ENCODE results near the gene DLEC1.
"Not testable (repeated sequence)": the region's sequence is repeated elsewhere in the genome, so short reads cannot be mapped to it uniquely, and the experiment has no call there.

The DLEC1 gene

DNA sequence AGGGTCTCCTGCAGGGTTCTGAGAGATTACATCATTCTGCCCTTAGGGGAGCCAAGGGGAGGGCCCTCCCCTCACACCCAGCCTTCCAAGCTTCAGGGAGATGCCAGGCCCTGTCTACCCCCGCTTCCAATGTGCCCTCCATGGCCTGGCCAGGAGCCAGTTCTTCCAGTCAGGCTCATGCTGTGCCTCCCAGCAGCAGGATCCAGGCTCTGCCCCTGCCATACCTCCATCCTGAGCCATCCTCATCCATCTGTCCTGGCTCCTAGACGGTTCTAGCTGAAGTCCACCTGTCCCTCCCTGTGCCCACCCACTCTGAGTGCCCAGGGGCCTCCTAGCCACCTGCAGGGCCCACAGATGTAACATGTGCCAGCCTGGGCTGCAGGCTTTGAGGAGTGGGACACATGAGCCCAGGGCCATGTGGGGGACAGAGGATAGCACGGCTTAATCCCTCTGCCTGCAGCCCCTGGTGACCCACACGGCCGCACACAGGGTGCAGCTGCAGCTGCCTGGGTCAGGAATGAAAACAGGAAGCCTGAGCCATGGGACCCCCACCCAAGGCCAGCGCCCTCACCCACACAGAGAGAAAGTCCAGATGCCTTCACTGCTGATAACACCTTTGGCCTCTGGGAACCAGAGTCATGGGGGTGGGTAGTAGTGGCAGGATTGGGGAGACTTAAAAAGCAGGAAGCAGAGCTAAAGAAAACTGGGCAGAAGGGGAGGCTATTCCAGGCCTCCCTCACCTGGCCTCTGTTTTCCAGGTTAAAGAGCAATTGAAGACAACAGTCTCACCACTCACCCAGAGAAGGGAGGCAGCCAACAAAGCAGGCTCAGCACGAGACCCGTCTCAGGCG lies 21.3 kb upstream of the DLEC1 start:
- DNase-seq (ENCODE audit: low read depth in 1 of 2, low spot score in 1 of 2): no peak

DNA sequence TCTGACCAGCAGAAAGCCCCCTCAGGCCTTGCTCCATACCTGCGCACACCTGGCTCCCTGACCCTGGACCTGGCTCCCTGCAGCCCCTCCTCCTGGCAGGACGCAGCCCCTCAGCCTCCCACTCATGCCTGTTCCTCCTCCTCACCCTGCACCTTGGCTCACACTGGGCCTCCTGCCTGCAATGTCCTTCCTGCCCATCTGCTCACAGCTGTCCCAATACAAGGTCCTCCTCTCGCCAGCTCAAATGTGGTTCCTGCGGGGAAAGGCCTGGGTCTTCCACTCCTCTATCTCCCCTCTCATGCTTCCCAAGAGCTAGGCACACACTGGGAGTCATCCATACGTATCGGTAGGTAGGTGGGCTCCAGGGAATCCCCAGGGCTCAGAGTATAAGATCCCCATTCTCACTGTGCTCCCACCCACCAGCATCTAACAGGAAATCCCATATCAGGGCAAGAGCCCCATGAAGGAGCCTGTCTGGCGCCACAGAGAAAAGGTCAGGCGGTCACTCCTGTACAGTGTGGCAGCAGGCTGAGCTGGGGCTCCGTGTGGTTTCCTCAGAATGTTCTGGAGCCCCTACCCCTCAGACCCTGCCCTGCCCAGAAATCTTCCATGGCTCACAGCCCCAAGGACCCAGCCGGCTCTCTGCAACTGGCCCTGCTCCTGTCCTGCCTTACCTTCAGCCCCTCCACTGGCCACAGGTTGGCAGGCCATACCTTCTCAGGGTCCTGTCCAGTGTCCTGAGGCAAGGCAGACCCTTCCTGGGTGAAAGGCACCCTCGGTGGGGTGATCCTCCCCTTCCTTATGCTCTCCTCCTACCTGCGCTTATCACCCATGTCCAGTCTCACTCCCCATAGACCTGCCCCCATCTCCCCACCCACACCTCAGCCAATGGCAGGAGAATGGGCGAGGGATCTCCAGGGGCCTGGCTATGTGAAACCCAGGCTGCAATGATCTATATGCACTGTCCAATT lies 20.4 kb upstream of the DLEC1 start:
- DNase-seq (ENCODE audit: low read depth in 1 of 2, low spot score in 1 of 2): no peak

- DNase-seq (ENCODE audit: low read depth in 1 of 2, low spot score in 1 of 2): no peak
These were observed 19.2 kb upstream of the DLEC1 start for GRCh38 chr3:38019658-38020341.

DNA sequence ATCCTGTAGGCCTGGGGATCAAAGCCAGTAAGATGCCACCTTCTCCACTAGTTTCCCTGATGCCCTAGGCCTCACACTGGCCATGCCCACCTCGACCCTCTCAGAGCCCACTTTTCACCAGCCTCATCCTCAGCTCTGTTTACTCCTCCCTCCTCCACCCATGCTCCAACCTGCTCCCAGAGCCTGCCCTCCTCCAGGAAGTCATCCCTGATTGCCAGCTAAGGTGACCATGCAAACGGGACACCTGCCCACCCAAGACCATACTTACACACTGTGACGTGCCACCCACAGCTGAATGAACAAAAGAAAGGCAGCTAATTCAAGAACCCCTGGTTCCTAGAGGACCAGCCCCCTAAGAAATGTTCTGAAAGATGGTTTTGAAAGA lies 18.7 kb upstream of the DLEC1 start:
- no peak for DNase-seq (ENCODE audit: low read depth in 1 of 2, low spot score in 1 of 2)

- no peak for DNase-seq (ENCODE audit: low read depth in 1 of 2, low spot score in 1 of 2)
These were observed 17.8 kb upstream of the DLEC1 start for GRCh38 chr3:38021196-38021595.

GRCh38 chr3:38022301-38022700 lies 16.7 kb upstream of the DLEC1 start:
- DNase-seq (ENCODE audit: low read depth in 1 of 2, low spot score in 1 of 2): no peak

DNA sequence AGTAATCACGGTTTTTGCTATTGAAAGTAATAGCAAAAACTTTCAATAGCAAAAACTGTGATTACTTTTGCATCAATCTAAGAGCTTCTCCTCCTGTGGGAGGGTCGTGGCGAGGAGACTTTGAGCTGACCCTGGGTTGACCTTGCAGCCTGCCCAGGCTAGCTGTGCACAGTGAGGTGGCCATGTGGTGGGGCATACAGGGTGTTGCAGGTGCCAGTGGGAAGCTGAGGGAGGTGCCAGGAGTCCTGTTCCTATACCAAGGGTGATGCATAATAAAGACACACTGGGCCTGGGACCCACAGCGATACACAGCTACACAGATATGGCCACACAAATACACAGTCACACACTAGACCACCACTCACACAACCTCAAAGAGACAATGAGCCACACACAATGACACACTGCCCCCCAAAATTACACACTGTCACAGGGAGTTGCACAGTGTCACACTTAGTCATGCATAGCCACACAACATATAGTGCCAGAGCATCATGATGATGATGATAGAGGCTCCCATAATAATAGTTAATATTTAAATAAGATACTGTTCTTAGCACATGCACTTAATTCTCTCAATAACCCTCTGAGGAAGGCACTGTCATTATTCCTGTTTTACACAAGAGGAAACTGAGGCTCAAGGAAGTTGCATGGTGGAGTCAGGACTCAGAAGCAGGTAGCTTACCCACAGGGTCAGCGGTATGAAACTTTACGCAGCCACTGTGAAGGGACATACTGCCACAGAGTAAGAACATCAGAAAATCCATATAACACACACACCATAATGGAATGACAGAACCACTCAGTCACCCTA lies 15.9 kb upstream of the DLEC1 start:
- DNase-seq (ENCODE audit: low read depth in 1 of 2, low spot score in 1 of 2): no peak

- no peak for DNase-seq (ENCODE audit: low read depth in 1 of 2, low spot score in 1 of 2)
These were observed 12.2 kb upstream of the DLEC1 start for GRCh38 chr3:38026856-38027255.

DNA sequence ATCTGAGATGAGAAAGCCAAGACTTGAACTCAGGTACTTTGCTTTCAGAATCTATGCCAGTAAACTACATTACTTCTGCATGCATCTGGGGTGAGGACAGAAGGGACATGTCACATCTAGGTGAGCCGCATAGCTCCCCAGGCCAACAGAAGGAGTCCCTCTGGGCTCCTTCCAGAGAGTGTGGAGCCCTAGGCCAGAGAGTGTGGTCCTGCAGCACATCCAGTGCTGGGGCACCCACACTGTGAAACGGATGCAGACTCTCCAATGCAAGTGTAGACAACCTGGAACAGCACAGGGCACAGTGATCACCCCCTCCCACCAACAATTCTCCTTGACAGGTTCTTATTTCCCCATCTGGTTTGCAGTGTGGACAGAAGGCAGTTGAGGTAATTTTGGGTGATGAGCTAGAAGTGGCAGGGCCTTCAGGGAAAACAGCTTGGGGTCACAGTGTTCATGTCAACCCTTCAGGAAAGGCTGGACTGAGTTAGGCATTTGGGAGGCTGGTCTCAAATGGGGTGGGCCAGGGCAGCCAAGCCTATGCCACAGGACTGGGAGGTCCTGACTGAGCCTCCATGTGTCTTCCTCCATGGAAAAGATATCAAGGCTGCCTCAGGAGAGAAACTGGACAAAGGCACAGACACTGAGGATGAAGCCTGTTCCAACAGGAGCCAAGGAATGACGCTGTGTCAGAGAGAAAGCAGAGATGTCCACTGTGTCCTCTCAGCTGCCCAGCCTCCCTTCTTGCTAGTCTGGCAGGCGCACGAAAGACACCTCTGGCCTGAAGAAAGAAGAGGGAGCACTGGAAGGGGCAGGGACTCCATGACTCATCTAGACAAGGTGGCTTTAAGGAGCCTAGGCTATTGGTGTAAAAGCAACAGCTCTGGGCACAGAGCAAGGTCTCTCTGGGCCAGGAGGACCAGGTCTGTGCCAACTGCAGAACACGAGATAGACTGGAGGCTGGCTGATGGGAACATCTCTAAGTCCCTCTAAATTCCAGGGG lies 11.2 kb upstream of the DLEC1 start:
- DNase-seq (ENCODE audit: low read depth in 1 of 2, low spot score in 1 of 2): no peak

GRCh38 chr3:38028621-38029361 lies 10.2 kb upstream of the DLEC1 start:
- DNase-seq (ENCODE audit: low read depth in 1 of 2, low spot score in 1 of 2): no peak

DNA sequence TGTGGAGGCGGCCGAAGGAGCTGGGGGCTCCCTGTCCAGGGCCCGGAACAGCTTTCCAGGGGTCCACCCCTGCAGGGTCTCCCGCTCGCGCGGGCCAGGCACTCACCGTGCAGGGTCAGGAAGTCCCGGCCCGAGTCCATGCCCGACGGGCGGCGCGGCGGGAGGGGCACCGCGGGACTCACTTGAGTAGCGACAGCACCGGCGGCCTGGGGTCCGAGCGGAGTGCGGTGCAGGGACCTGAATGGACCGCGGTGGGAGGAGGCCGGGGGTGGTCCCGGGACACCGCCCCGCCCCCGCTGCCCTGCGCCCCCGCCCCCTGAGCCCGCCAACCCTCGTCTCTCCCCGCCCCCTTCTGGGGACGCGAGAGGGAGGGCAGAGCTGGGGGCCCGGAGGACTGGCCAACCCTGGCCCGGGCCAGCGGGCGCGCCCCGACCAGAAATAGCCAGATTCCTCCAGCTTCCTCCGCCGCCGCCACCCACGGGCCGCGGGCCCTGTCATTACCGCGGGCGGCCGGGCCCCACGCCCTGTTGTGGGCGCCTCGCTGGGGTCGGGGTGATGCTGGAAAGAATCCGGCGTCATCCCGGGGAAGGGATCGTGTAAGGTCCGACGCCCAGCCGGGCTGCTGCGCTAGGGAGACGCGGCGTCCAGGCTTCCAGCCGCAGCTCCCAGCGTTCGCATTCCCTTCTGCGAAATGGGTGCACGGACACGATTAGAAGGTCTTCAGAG lies 9.4 kb upstream of the DLEC1 start, which contains the start of gene PLCD1:
Gene PLCD1 (minus strand): TSS at position 243 of the 726 bp plus-strand sequence. CDS start 103 bp downstream, at position 140.
- DNase-seq (ENCODE audit: low read depth in 1 of 2, low spot score in 1 of 2): peak in 1 of 2 donors; percentile 38

- no peak for DNase-seq (ENCODE audit: low read depth in 1 of 2, low spot score in 1 of 2)
These were observed 8.6 kb upstream of the DLEC1 start for GRCh38 chr3:38030126-38031021.

GRCh38 chr3:38031022-38031994 lies 7.7 kb upstream of the DLEC1 start:
- peak; percentile 26 to 39 for DNase-seq (ENCODE audit: low read depth in 1 of 2, low spot score in 1 of 2)

- DNase-seq (ENCODE audit: low read depth in 1 of 2, low spot score in 1 of 2): no peak
These were observed 6.6 kb upstream of the DLEC1 start for GRCh38 chr3:38032328-38032865.

- not testable (repeated sequence) for DNase-seq (ENCODE audit: low read depth in 1 of 2, low spot score in 1 of 2)
These were observed 5.4 kb upstream of the DLEC1 start for GRCh38 chr3:38033586-38033985.

All from activated T-helper 1 cell treated with anti-CD3 and anti-CD28 coated beads, Interleukin-2, amount 50 U/mL, for 16 hours (primary cell).